DOHH2 (cell line): Measurements from ENCODE around the gene MYH11.

ENCODE experiments used
- EZH2phosphoT487 ChIP-seq: fragments of 200-600 bp; sonication (generic); IDR thresholded peaks from 2 replicates; pipeline ENCODE4 v1.6.1; 2017; ENCODE audit warnings: borderline replicate concordance, mild to moderate bottlenecking, antibody characterized with exemption, low read length, moderate library complexity, mixed read lengths
- TF ChIP-seq, protein P1 (sequence below): fragments of 200-600 bp; sonication (generic); IDR thresholded peaks from one replicate; pipeline ENCODE4 v1.5.1; 2014; ENCODE audit warnings: antibody characterized with exemption, mild to moderate bottlenecking, low read depth, low read length; ENCODE audit not compliant: poor library complexity, severe bottlenecking

DNA sequence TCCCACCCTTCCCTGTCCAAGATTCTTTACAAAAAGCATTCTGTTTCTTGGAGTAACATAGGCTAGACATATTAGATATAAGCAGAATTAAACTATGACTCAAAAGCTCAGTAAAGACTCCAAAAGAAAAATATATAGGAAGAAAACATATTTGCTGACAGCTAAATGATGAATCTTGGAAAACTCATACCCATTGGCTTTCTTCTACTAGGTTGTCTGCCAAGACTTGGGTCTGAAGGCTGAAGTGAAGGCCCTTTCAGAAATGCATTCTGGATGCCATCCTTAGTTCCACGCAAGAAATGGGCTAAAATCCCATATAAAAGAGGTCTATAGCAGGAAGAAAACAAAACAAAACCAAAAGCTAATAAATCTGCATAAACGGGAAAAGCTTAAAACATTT lies 16.5 kb upstream of the MYH11 start:
- TF ChIP-seq, protein P1, sequence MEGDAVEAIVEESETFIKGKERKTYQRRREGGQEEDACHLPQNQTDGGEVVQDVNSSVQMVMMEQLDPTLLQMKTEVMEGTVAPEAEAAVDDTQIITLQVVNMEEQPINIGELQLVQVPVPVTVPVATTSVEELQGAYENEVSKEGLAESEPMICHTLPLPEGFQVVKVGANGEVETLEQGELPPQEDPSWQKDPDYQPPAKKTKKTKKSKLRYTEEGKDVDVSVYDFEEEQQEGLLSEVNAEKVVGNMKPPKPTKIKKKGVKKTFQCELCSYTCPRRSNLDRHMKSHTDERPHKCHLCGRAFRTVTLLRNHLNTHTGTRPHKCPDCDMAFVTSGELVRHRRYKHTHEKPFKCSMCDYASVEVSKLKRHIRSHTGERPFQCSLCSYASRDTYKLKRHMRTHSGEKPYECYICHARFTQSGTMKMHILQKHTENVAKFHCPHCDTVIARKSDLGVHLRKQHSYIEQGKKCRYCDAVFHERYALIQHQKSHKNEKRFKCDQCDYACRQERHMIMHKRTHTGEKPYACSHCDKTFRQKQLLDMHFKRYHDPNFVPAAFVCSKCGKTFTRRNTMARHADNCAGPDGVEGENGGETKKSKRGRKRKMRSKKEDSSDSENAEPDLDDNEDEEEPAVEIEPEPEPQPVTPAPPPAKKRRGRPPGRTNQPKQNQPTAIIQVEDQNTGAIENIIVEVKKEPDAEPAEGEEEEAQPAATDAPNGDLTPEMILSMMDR, result no peak
- TF ChIP-seq EZH2phosphoT487, result no peak
